Osteoblast (primary cell): ENCODE results near the gene DCAF17. TPM values are rescaled to one million over a fixed set of nuclear protein-coding genes. Genes with fewer than 3 reads are reported as not detected.
A peak's percentile ranks its signal among the peaks of the same experiment; 100 is the strongest.

ENCODE experiments used
- DNase-seq: peaks from one replicate; pipeline ENCODE4 v3.0.0; 2011; ENCODE audit warnings: low spot score, mixed read lengths; ENCODE audit not compliant: insufficient read length; ENCODE audit errors: missing footprints
- H2AFZ ChIP-seq: 2 replicates; pipeline ENCODE4 v1.6.0; 2011; ENCODE audit warnings: mild to moderate bottlenecking, low read length
- H3K27ac ChIP-seq: 2 replicates; pipeline ENCODE4 v1.5.1; 2011; ENCODE audit warnings: mild to moderate bottlenecking, low read depth, low read length, moderate library complexity
- H3K27me3 ChIP-seq: 2 replicates; pipeline ENCODE4 v1.6.0; 2012; ENCODE audit warnings: mild to moderate bottlenecking, control low read depth, inconsistent platforms, low read length, moderate library complexity; ENCODE audit not compliant: insufficient read depth
- H3K36me3 ChIP-seq: 2 replicates; pipeline ENCODE4 v1.5.1; 2011; ENCODE audit warnings: mild to moderate bottlenecking, low read length, control low read depth, moderate library complexity; ENCODE audit not compliant: insufficient read depth
- H3K4me1 ChIP-seq: 2 replicates; pipeline ENCODE4 v1.5.1; 2011; ENCODE audit warnings: mild to moderate bottlenecking, low read length, control low read depth, moderate library complexity; ENCODE audit not compliant: insufficient read depth
- H3K4me2 ChIP-seq: 2 replicates; pipeline ENCODE4 v1.6.0; 2011; ENCODE audit warnings: mild to moderate bottlenecking, low read length; ENCODE audit not compliant: insufficient read depth
- H3K4me3 ChIP-seq: fragments of 200-600 bp; sonication (generic); 3 replicates; pipeline ENCODE4 v1.5.1; 2012; ENCODE audit warnings: mild to moderate bottlenecking, low read length, inconsistent platforms; ENCODE audit not compliant: insufficient read depth
- H3K79me2 ChIP-seq: 2 replicates; pipeline ENCODE4 v1.6.0; 2012; ENCODE audit warnings: mild to moderate bottlenecking, low read length, control low read depth, inconsistent platforms; ENCODE audit not compliant: insufficient read depth
- H3K9me3 ChIP-seq: 2 replicates; pipeline ENCODE4 v1.5.1; 2011; ENCODE audit warnings: low read depth, low read length, control low read depth
- H4K20me1 ChIP-seq: 2 replicates; pipeline ENCODE4 v1.6.0; 2012; ENCODE audit warnings: mild to moderate bottlenecking, low read length, control low read depth; ENCODE audit not compliant: insufficient read depth
- CTCF ChIP-seq: IDR thresholded peaks from 2 replicates; pipeline ENCODE4 v1.5.1; 2011; ENCODE audit warnings: mild to moderate bottlenecking, low read depth, low read length, moderate library complexity; ENCODE audit errors: extremely low read depth
- total RNA-seq: library from RNA; depleted of rRNA; stranded (reverse); fragments of >200 nt; gene quantifications from 2 replicates; pipeline ENCODE4 v1.2.3, GENCODE V29; 2012

DCAF17 gene
- total RNA-seq, 1 donor = 32.6 TPM

GRCh38 chr2:171515672-171516298, 81.8 kb downstream of the DCAF17 start:
- H2AFZ ChIP-seq = peak overlapping the region; percentile 46
- peak overlapping the region; percentile 5 for H3K4me2 ChIP-seq

GRCh38 chr2:171516793-171517192, 82.8 kb downstream of the DCAF17 start:
- Histone ChIP-seq H2AFZ (no peak overlapping the region), H3K4me2 (no peak overlapping the region), H3K27me3 (no peaks in the 10 kb centered on the region), H3K36me3 (no peaks in the 10 kb centered on the region), H3K4me1 (peaks cover 13% of the 10 kb centered on the region), H3K27ac (no peak overlapping the region), H4K20me1 (no peaks in the 10 kb centered on the region), H3K9me3 (no peaks in the 10 kb centered on the region), H3K79me2 (no peaks in the 10 kb centered on the region), H3K4me3 (no peak overlapping the region)
- peak; percentile 51 for DNase-seq
- no peak for TF ChIP-seq CTCF

More at GRCh38 chr2:171515672-171516298, 81.8 kb downstream of the DCAF17 start:
- Histone ChIP-seq H3K4me3 (no peak overlapping the region), H3K9me3 (no peaks in the 10 kb centered on the region), H3K79me2 (no peaks in the 10 kb centered on the region), H4K20me1 (no peaks in the 10 kb centered on the region), H3K27ac (no peak overlapping the region), H3K27me3 (no peaks in the 10 kb centered on the region), H3K4me1 (peaks cover 10% of the 10 kb centered on the region), H3K36me3 (no peaks in the 10 kb centered on the region)
- no peak for TF ChIP-seq CTCF
- peak; percentile 93 for DNase-seq

- Histone ChIP-seq H3K4me3 (no peak overlapping the region), H3K36me3 (no peaks in the 10 kb centered on the region), H2AFZ (no peak overlapping the region), H3K27ac (no peak overlapping the region), H3K79me2 (peaks cover 19% of the 10 kb centered on the region), H4K20me1 (peaks cover 11% of the 10 kb centered on the region), H3K9me3 (no peaks in the 10 kb centered on the region), H3K4me2 (no peak overlapping the region), H3K27me3 (no peaks in the 10 kb centered on the region), H3K4me1 (peaks cover 19% of the 10 kb centered on the region)
- TF ChIP-seq CTCF = no peak
- peak; percentile 3 for DNase-seq
Measured at GRCh38 chr2:171520471-171520870, 86.4 kb downstream of the DCAF17 start.

GRCh38 chr2:171521361-171522051, 87.5 kb downstream of the DCAF17 start:
- no peak for TF ChIP-seq CTCF
- no peaks in the 10 kb centered on the region for H3K27me3 ChIP-seq
- peaks cover 11% of the 10 kb centered on the region for H3K4me1 ChIP-seq
- peaks cover 11% of the 10 kb centered on the region for H4K20me1 ChIP-seq
- DNase-seq = peak; percentile 44
- peaks cover 29% of the 10 kb centered on the region for H3K79me2 ChIP-seq
- H3K36me3 ChIP-seq = no peaks in the 10 kb centered on the region
- no peaks in the 10 kb centered on the region for H3K9me3 ChIP-seq
- peak overlapping the region; percentile 96 for H2AFZ ChIP-seq
- H3K4me3 ChIP-seq = peak overlapping the region; percentile 93
- peak overlapping the region; percentile 67 for H3K27ac ChIP-seq
- peak overlapping the region; percentile 95 for H3K4me2 ChIP-seq
